ENCODE data around the gene PRDM15.

PRDM15 gene

DNA sequence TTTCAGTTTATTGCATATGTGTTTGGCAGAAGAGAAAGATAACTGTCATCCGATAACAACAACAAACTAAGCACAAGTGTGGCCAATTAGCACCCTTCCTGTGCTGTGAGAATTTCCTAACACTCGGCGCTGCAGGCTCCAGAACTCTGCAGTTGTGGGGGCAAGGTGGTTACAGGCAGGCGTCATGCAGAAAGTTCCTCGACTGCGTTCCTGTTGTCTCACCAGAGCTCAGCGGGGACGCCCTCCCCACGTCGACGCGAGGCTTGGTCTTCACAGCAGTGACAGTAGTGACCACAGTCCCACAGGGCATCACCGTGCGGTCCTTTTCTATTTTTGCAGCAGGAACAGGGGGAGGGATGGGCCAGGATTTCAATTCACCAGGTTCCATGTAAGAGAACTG, 27.6 kb upstream of the PRDM15 start:
- no peak for DNase-seq

DNA sequence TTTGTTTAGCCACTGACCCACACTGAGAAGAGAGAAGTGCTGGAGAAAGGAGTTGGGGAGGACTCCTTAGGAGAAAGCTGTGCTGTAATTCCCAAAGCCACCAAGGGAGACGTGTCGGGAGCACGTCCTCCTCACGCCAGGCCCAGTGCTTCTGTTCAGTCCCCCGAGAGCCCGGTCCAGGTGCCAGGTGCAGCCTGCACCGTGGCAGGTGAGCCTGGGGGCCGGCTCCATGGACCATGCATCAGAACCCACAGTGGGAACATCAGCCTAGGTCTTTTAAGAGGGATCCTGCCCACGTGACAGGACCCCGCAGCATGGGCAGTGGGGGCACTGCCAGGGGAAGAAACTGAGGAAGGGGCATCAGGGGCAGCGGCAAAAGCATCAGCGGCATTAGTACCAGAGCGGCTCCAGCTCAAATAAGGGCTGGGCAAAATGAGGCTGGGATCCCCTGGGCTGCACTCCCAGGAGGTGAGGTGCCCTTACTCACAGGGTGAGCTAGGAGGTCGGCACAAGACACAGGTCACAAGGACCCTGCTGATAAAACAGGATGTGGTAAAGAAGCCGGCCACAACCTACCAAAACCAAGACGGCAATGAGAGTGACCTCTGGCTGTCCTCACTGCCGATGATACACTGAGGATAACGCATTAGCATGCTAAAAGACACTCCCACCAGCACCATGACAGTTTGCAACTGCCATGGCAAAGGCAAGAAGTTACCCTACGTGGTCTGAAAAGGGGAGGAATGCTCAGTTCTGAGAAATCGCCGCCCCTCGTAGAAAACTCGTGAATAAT, 24.6 kb upstream of the PRDM15 start:
- DNase-seq, result no peak

DNA sequence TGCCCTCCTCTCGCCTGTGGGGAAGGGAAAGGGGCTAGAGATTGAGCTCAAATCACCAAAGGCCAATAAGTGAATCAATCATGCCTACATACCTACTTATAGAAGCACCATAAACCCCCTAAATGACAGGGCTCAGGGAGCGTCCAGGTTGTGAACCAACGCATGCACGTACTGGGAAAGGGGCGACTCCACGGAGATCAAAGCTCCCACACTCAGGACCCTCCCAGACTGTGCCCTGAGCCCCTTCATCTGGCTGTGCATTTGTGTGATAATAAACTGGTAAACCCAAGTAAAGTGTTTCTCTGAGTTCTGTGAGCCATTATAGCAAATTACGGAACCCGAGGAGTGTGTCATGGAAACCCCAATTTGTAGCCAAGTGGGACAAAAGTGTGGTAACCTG, 23.8 kb upstream of the PRDM15 start:
- DNase-seq, result no peak

DNA sequence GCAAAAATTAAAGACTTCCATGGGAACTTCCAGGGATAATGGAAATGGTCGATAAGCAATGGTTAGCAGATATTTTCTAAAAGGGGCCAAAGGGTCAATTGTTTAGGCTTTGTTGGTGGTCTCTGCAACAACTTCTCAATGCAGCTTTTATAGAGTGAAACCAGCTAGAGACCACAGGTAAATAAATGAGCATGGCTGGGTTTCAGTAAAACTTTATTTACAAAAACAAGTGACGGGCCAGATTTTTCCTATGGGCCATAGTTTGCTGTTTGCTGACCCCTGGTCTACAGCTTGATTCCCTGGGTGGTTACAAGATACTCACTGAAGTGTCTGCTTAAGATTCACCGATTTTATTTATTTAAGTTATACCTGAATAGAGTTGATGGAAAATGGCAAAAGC, 22.6 kb upstream of the PRDM15 start:
- DNase-seq, result no peak

DNA sequence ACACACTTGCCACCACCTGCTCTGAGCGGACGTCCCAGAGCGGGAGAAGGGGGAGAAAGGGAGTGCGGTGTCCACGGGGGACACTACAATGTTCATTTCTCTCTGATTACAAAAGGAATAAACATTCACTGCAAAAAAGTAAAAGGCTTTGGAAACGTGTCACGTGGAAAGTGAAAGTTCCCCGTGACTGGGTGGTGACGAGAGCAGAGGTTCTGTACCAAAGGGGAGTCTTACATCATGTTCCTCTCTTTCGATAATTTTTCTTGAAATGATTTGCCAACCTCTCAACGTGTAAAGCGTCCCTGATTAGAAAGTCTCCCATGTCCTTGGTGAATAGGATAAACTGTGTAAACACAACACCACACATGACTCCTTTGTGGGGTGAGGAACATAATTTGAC, 22.0 kb upstream of the PRDM15 start:
- DNase-seq, result no peak

DNA sequence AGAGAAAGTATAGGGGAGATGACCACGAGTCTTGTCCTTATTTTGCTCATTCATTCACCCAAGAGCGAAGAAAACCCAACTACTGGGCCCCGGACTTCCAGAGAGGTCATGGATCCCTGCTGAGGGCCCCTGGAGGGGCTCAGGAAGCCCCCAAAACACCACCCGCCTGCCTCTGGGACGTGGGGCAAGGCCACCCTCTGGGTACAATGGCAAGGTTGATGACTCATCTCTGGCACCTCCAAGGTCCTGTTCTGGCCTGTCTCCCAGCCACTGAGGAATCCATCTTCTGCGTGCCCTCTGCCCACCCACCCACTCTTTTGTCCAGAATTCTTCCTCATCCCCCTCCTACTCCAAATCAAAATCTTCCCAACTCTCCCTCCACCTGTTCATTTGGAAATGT, 21.3 kb upstream of the PRDM15 start:
- DNase-seq, result no peak

DNA sequence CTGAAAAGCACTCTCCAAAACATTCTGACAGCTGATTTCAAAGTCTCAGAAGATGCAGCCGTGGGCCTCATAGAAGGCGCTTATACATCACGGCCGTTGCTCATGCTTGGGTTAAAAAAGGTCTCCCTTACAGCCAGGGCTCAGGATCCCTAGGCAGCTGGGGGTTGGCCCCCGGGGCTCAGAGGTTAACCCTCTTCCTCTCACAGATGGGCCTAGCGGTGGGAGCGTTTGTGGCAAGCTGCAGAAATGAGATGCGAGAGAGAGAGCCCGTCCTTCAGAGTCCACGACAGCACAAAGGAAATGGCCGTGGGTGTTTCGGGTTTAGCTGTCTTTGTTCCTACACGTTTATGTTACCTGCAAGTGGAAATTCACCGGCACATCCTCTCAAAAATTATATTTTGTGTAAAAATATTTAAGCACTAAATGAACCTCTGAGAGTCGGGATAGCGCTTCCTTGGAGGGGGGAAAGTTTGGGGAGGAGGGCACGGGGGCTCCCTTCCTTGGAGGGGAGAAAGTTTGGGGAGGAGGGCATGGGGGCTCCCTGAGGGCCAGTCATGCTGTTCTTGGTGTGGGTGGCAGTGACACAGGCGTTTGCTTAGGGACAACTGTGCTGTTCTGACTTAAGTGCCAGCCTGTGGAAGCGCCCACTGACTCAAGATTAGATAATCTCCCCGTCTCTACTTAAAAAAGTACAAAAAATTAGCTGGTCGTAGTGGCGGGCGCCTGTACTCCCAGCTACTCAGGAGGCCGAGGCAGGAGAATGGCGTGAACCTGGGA, 20.5 kb upstream of the PRDM15 start:
- no peak for DNase-seq

DNA sequence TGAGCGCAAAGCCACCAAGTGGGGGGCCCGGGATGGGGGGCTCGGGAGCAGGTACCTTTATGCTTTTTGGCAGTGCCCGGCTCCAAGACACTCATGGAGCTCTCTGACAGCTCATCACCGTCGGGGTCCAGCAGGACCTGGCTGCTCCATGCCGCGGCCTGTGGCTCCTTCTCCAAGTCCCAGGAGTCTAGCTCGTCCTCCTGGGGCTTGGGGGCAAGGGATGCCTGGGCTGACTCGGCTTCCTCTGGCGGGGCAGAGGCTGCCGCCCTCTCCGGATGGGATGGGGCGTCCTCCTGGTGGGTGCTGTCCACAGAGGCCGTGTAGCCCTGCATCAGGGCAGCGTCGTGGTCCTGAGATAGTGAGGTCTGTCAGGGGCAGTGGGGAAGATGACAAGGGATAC, 19.9 kb upstream of the PRDM15 start:
- DNase-seq, result no peak

DNA sequence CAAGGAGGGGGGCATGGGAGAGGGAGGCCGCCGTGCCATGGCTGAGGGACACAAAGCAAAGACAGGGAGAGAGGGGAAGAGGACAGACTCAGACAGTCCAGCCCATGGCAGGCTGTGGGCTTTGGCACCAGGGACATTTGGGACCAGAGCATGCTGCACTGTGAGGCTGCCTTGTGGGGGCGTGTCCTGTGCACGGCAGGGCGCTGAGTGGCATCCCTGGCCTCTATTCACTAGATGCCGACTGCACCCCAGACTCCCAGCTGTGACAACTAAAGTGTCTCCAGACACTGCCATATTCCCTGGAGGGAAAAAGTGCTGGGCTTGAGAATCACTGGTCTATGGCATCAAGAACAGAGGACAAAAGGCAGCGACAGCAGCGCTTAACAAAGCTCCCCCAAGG, 18.6 kb upstream of the PRDM15 start:
- no peak for DNase-seq

DNA sequence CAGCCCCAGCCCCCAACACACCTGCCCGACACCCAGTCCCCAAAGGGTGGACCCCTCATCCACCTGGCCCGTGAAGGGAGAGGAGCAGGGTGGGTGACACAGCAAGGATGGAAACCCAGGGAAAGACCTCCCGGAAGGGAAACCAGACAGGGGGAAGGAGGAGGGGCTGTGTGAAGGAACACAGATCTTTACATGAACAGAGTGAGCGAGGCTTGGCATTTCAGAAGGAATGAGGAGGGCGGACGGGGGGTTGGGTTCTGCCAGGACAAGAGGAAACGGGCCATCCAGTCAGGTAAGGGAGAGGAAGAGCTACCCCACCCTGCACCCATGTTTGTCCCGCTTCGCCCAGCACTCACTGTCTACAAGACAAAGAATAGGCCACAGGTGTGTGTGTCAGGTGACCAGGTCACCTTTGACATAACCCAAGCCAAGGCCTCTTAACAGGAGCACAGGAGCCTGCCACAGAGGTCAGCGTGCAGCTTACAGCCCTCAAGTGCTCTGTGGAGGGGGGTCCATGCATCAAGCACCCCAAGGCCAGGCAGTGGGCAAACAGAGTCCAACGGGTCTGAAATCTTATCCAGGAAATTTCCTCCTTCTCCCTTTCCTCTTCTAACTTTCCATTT, 18.0 kb upstream of the PRDM15 start:
- no peak for DNase-seq

DNA sequence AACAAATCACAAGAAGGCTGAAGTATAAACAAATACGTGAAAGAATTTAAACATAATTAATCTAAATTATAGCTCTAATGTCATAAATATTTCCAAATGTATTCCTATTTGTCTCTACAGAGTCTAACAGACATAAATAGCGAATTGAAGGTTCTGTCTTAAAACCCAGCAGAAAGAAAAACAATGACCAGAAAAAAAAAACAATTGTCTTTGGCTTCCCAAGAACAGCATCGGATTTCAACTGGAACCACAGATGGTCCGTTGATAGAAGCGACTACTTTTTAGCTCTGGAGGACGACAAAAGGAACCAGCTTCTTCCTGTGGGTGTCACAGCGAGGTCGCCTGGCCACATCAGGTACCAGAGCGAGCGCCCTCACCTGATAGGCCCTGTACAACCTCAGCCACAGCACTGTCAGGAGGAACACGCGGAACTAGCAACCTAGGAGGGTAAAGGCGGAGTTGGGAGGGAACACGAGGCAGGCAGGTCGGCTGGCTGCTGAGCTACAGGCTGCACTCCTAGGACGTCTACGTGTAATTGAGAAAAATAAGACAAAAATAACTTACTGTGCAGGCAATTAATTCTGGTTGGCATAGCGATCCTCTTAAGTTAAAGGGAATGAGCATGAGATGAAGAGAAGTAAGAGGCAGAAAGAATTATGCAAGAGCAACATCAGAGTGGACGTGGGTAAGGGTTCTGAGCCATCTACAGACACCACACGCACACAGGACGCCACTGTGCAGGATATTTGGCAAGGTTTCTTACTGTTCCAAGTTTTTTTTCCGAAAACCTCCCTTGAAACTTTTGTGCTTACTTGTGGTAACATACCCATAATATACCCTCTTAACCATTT, 16.7 kb upstream of the PRDM15 start:
- no peak for DNase-seq

DNA sequence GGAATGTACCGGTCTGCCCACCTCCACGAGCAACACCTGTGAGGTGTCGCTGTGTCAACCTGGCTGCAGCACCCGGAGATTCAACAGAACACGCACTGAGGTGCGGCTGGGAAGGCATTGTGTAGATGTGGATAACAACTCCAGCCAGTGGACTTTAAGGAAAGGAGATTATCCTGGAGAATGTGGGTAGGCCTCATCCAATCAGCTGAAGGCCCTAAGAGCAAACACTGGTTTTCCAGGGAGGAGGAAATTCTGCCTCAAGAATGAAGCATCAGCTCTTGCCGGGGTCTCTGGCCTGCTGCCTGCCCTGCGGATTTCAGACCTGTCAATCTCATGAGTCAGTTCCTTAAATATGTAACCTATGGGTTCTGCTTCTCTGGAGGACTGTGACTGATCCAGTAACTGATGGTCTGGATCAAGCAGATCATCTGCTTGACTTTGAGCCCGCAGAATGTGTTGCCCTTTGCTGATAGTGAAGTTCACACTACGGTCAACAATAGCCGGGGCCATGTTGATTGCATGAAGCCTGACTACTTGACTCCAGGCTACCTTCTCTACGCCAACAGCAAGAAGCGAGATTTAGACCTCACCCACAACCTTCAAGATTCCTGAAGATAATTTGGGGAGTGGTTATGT, 15.9 kb upstream of the PRDM15 start:
- DNase-seq, result no peak

DNA sequence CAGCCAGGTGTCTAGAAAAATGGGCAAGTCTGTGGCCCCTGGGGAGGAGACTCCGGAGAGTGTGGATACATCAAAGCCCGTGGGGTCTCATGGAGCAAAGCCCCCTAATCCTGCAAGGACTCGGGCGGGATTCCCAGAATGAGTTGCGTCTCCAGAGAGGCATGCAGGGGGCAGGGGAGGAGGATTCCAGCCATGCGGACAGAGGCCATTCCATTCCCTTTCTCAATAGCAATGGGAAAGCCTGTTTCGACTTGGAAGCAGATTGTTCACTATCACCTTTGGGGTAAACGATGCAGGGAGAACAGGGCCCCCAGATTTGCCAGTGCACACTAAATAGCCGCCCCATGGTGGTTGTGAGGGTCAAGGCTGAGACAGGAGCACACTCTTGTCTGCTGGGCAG, 15.4 kb upstream of the PRDM15 start:
- DNase-seq, result no peak

DNA sequence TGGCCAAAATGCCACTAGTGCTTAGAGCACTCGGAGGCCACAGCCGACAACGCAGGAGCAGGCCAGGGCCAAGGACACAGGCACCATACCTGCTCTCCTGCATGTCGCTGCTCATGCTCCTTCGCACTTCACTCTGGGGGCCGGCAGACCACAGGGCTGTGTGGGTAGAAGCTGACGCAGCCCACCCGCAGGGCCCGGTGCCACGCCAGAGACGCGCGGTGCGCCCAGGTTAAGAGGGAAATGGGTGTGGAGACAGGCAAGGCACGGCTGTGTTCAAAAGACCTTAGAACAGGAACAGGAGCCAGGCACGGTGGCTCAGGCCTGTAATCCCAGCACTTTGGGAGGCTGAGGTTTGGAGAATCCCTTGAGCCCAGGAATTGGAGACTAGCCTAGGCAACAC, 13.6 kb upstream of the PRDM15 start:
- DNase-seq, result no peak

DNA sequence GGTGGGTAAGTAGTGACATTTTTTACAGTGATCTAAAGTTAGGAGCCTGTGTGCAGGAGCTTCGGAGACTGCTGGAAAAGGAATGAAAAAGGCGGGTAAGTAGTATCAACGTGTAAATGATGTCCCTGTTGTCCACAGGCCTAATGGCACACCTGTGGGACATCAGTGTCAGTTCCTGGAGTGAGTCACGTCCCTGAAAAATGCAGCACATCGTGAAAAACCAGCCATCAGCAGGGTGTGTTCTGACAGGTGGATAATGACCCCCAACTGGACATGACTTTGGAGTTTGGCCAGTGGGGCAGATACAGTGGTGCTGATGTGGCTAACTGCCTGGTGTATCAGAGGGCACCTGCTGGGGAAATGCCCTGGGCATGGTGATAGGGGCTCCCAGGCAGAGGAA, 12.0 kb upstream of the PRDM15 start:
- no peak for DNase-seq

DNA sequence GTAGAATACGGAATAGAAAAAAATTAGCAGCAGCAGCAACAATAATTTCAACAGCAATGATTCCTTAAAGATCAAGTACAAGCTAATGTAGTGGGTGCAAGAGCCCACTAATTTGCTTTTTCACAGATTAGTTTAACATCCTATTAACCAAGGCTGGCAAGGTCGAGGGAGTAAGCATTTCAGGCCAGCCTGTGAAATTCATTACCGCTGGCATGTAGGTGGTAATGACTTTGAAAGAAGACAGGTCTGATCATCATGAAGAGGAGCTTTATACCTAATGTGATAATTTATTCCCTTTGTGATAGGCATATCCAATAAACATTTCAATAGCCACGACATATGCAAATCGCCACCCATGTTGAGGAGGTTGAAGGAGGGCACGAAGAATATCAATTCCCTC, 11.2 kb upstream of the PRDM15 start:
- DNase-seq, result no peak

DNA sequence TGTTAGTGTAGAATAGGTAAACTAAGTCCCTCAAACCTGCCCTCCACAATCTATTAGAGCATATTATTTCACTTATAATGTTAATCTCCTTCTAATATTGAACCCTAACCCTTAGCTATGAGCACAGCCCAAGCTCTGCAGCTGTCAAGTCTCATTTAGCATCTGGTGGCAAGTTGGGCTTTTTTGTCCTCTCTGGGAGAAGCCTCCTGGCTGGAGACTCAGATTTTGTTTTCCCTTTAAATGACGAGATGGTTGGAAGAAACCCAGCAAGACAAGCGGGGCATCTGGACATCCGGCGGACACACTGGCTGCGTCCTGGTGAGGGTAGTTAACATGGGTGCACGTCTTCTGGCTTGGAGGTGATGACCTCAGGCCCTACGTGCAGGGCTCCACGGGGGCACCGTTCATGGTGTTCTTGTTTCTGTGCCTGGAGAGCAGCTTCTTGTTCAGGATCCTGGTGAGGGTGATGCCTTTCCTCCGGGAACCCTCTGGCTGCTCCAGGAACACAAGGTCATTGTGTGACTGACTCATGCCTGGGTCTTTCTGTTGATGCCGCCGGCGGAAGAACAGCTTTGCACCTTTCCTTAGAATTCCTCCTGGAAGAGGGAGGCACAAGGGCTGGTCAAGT, 9.7 kb upstream of the PRDM15 start:
- no peak for DNase-seq

DNA sequence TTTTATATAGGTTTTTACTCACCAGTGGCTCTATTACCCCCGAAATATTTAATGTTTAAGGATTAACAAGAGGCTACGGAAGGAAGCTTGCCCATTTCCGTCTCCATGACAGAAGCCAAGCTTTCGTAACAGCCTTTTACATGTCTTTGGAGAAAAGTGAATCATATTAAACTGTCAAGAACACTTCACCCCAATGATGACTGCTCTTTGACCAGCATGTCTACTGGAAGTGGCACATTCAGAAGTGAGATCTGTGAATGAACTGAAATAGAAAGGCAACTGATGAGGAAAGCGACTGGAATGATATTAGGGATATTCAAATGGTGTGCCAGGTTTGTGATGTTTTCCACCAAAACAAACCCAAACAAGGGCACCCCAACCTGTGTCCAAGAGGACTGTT, 8.5 kb upstream of the PRDM15 start:
- no peak for DNase-seq

DNA sequence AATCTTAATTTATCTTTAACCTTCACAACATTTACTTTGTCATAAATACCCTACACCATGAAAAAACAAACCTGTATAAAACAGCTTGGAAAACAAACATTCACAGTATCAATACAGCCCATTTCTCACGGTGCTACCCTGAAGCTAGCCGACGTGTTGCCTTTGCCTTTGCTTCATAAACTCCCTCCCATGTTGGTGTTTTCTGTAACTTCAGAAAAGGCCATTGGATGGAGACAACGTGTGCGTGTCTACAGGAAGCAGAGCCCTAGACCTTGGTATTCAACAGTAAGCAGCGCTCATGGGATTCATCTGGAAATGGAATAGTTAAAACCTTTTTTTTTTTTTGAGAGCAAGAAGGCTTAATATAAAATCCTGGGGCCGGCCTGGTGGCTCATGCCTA, 7.2 kb upstream of the PRDM15 start:
- no peak for DNase-seq

DNA sequence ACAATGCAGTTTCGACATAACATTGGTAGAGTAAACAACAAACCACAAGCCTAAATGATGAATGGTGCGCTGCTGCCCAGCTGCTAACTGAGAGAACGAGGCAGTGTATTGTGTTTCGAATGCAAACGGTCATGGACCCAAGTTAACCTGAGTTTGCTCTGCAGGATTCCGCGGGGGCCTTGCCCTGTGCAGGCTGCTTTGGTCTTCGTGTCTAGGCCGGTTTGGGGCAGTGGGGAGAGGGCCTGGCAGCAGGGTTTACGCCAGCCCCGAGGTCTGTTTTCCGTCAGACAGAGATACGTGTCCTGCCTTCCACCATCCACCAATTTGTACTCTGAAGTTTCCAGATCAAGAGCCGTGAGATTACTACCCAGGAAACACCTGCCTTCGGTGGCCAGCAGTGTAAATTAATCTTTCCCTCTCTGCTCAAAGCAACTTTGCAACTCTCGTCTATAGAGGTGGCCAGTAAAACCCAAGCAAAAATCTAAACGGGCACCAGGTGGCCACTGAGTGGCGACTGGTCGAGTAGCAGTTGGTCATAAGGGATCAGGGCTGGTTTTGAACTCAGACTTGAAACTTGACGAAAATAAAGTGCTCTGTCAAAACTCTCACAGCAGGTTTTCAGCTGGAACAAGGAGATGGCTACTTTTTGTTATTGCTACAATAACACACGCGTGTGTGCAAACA, 6.3 kb upstream of the PRDM15 start:
- DNase-seq, result no peak

DNA sequence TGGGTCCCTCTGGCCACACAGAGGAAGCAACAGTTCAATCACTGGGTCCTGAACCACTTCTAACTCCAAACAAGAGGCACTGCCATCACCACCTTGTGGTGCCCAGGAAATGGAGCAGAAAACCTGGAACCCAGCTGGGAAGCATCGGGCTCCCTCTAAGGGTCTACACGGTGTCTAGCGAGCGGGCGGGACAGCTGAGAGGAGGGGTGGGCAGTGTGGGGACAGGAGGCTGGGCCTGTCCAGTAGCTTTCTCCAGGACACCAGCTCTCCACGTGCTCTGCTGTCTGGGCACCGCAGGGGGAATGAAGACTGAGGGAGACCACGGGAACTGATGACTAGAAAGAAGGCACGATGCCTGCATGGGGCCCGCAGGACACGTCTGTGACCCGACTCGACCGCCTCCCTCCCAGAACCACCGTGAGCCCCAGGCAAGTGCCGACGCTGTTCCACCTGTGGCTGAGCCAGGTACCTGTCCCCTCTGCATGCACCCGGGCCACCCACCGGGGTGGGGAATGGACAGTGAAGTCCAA, 5.4 kb upstream of the PRDM15 start:
- no peak for DNase-seq

All from left hindlimb (tissue), 1 donor.